Nephron progenitor cell (in vitro differentiated cells): Measurements from ENCODE around the gene ERFE.
"Not testable (repeated sequence)": the region's sequence is repeated elsewhere in the genome, so short reads cannot be mapped to it uniquely, and the experiment has no call there.

Experiments
- DNase-seq: peaks from one replicate; pipeline ENCODE4 v3.0.0; 2021
- H3K27ac Mint-ChIP-seq: 2 replicates; pipeline ENCODE4 v1.8.0; 2021; ENCODE audit warnings: mild to moderate bottlenecking, moderate library complexity, mixed read lengths
- H3K27me3 Mint-ChIP-seq: 2 replicates; pipeline ENCODE4 v1.8.0; 2021; ENCODE audit warnings: mild to moderate bottlenecking, low read depth, mixed read lengths; ENCODE audit not compliant: poor library complexity
- H3K36me3 Mint-ChIP-seq: 2 replicates; pipeline ENCODE4 v1.8.0; 2021; ENCODE audit warnings: low read depth, mixed read lengths
- H3K4me1 Mint-ChIP-seq: 2 replicates; pipeline ENCODE4 v1.8.0; 2021; ENCODE audit warnings: mixed read lengths
- H3K4me3 Mint-ChIP-seq: 2 replicates; pipeline ENCODE4 v1.8.0; 2021; ENCODE audit warnings: mild to moderate bottlenecking, moderate library complexity, mixed read lengths
- H3K9me3 Mint-ChIP-seq: 2 replicates; pipeline ENCODE4 v1.8.0; 2021; ENCODE audit warnings: mild to moderate bottlenecking, moderate library complexity, mixed read lengths
- CTCF ChIP-seq: fragments of 200-600 bp; sonication (generic); IDR thresholded peaks from 2 replicates; pipeline ENCODE4 v1.5.0; 2021; ENCODE audit warnings: antibody characterized with exemption

ERFE gene

DNA sequence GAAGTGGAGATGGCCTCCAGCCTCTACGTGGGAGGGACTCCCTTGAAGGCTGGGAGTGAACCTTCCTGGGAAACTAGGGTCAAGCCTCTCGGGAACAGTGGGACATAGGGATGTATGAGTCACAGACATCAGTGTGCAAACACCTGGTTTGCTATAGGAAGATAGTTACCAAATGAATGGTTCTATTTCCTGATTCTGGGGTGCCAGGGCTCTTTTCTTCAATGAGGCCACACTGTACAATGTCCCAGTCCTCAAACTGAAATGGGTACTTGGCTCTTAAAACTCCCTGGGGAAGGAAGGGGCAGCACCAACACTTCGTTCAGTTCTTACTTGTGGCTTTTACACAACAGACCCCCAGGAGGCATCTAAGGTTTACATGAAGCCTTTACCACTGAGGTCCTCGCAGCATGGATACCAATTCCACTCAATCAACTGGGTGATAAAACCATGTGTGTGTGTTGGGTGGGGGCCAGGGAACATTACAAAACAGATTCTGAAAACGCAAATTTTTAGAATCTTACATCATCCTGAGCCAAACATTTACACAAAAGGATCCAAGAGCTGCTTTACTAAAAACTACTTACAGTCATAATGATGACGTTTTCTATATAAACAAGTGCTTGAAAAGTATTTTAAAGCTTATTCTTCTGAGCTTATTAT, 10.4 kb downstream of the ERFE start:
- Mint-ChIP-seq H3K27ac (no peak overlapping the region), H3K36me3 (peaks cover 46% of the 10 kb centered on the region), H3K4me1 (peaks cover 11% of the 10 kb centered on the region), H3K4me3 (no peak overlapping the region), H3K9me3 (no peaks in the 10 kb centered on the region), H3K27me3 (peaks cover 22% of the 10 kb centered on the region)
- DNase-seq = no peak
- no peak for TF ChIP-seq CTCF

- Mint-ChIP-seq H3K4me3 (no peak overlapping the region), H3K9me3 (no peaks in the 10 kb centered on the region), H3K27me3 (peaks cover 16% of the 10 kb centered on the region), H3K36me3 (peaks cover 45% of the 10 kb centered on the region), H3K4me1 (peaks cover 10% of the 10 kb centered on the region), H3K27ac (no peak overlapping the region)
- no peak for DNase-seq
- no peak for TF ChIP-seq CTCF
These were observed 11.0 kb downstream of the ERFE start for GRCh38 chr2:238169708-238170251.

DNA sequence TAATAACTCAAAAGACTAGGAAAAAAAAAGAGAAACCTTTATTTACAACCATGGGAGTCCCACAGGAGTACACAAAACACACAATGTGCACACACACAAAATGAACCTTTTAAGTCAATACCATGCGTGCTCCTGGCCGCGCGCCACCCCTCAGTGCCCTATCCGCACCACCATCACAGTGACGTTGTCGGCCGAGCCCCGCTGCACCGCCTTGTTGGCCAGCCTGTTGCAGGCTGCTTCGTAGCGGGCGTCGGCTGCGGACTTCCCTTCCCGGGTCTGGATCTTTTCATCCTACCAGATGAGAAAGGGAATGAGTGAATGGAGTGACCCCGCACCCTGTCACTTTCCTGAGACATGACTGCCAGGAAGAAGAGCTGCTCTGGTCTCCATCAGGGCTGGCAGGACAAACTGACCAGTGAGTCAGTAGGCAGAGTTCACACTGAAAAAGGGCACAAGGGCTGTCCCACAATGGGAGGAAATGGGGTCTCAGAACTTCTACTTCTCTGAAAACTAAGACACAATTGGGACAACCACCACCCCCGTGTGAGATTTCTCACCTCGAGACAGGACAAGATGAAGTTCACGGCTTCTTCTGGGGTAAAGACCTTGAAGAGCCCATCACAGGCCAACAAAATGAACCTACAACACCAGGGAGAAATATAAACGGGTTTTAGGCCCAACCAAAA, 11.8 kb downstream of the ERFE start:
- peaks cover 43% of the 10 kb centered on the region for H3K36me3 Mint-ChIP-seq
- H3K4me3 Mint-ChIP-seq = no peak overlapping the region
- no peak for DNase-seq
- no peak overlapping the region for H3K27ac Mint-ChIP-seq
- no peak for TF ChIP-seq CTCF
- peaks cover 6% of the 10 kb centered on the region for H3K4me1 Mint-ChIP-seq
- peaks cover 8% of the 10 kb centered on the region for H3K27me3 Mint-ChIP-seq
- H3K9me3 Mint-ChIP-seq = no peaks in the 10 kb centered on the region

DNA sequence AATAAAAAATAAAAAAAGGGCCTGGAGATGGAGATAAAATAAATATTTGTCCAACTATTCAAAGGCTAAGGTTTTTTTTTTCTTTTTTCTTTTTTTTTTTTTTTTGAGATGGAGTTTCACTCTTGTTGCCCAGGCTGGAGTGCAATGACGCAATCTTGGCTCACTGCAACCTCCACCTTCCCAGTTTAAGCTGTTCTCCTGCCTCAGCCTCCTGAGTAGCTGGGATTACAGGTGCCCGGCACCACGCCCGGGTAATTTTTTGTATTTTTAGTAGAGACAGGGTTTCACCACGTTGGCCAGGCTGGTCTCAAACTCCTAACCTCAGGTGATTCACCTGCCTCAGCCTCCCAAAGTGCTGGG, 12.3 kb downstream of the ERFE start:
- H3K27me3 Mint-ChIP-seq, H3K4me1 Mint-ChIP-seq, H3K27ac Mint-ChIP-seq, DNase-seq, H3K4me3 Mint-ChIP-seq, H3K9me3 Mint-ChIP-seq: not testable (repeated sequence)
- H3K36me3 Mint-ChIP-seq = peaks cover 43% of the 10 kb centered on the region

DNA sequence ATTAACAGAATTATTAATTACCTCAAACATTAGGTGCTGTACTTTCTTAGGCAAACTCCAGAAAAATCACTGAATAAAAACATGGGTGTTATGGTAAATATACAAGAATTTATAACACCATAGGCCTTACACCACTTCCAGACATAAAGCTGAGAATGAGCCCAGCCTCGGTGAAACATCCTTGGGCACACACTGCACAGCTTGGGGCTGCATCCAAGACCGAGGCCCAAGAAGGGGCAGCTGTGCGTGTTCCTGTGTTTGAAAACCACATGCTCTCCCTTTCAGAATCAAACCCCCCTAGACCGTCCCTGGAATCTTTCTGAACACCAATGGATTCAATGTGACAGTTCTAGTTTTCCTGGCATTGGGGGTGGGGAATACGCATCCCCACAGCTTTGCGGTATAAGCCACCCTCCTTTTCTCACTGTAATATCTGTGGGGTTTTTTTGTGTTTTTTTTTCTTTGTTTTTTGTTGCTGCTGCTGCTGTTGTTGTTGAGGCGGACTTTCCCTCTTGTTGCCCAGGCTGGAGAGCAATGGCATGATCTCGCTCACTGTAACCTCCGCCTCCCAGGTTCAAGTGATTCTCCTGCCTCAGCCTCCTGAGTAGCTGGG, 12.9 kb downstream of the ERFE start:
- Mint-ChIP-seq H3K4me3 (no peak overlapping the region), H3K9me3 (no peaks in the 10 kb centered on the region), H3K27ac (no peak overlapping the region), H3K27me3 (no peaks in the 10 kb centered on the region), H3K36me3 (peaks cover 47% of the 10 kb centered on the region), H3K4me1 (peaks cover 6% of the 10 kb centered on the region)
- TF ChIP-seq CTCF = no peak
- DNase-seq = no peak

- Mint-ChIP-seq H3K9me3 (no peaks in the 10 kb centered on the region), H3K36me3 (peaks cover 53% of the 10 kb centered on the region), H3K4me3 (no peak overlapping the region), H3K27me3 (no peaks in the 10 kb centered on the region), H3K4me1 (peaks cover 6% of the 10 kb centered on the region), H3K27ac (no peak overlapping the region)
- DNase-seq = no peak
- no peak for TF ChIP-seq CTCF
These were observed 13.7 kb downstream of the ERFE start for GRCh38 chr2:238172439-238172838.
